CD14-positive monocyte (primary cell): ENCODE results near the gene FAM180B. TPM values are rescaled to one million over a fixed set of nuclear protein-coding genes. Genes with fewer than 3 reads are reported as not detected.
A peak's percentile ranks its signal among the peaks of the same experiment; 100 is the strongest.

Experiments used
- DNase-seq, 3 donors: peaks; one replicate each; pipeline ENCODE4 v3.0.0-alpha.2; 2011 to 2022
- H2AFZ ChIP-seq: 2 replicates; pipeline ENCODE4 v1.6.0; 2012; ENCODE audit warnings: mild to moderate bottlenecking, low read depth, low read length, inconsistent platforms; ENCODE audit not compliant: insufficient read depth, poor library complexity, severe bottlenecking
- H3K27ac ChIP-seq, 2 donors: 1 replicate in 1 of 2; 2 replicates in 1 of 2; pipeline ENCODE4 v1.5.1; 2012 to 2013; ENCODE audit warnings: low read length in 2 of 2, control low read depth in 1 of 2, inconsistent platforms in 1 of 2, low read depth in 1 of 2, mild to moderate bottlenecking in 1 of 2
- H3K27me3 ChIP-seq, 2 donors: one replicate each; pipeline versions ENCODE4 v1.6.0 to v1.6.1; 2011 to 2013; ENCODE audit warnings: low read length in 2 of 2; ENCODE audit not compliant: control insufficient read depth in 2 of 2, insufficient read depth in 2 of 2
- H3K36me3 ChIP-seq, 2 donors: replicated peaks in 1 of 2; 1 replicate in 1 of 2; 2 replicates in 1 of 2; pipeline versions ENCODE4 v1.5.1 to v1.6.1; 2012 to 2013; ENCODE audit warnings: low read length in 2 of 2, control low read depth in 1 of 2, inconsistent platforms in 1 of 2, mild to moderate bottlenecking in 1 of 2; ENCODE audit not compliant: insufficient read depth in 2 of 2, control insufficient read depth in 1 of 2
- H3K4me1 ChIP-seq, 2 donors: 1 replicate in 1 of 2; 2 replicates in 1 of 2; pipeline versions ENCODE4 v1.5.1 to v1.6.1; 2012 to 2013; ENCODE audit warnings: low read length in 2 of 2, control low read depth in 1 of 2, inconsistent platforms in 1 of 2, mild to moderate bottlenecking in 1 of 2, moderate library complexity in 1 of 2; ENCODE audit not compliant: insufficient read depth in 2 of 2, control insufficient read depth in 1 of 2
- H3K4me2 ChIP-seq: replicated peaks from 2 replicates; pipeline ENCODE3; 2012; ENCODE audit warnings: low read length, moderate library complexity, mild to moderate bottlenecking; ENCODE audit not compliant: poor library complexity, severe bottlenecking; ENCODE audit errors: extremely low read depth
- H3K4me3 ChIP-seq, 3 experiments: fragments of 200-600 bp in 1 of 3; sonication (generic) in 1 of 3; replicated peaks in 1 of 3; 1 replicate in 2 of 3; 2 replicates in 1 of 3; pipeline ENCODE4 v1.5.1; 2011 to 2013; ENCODE audit warnings: low read length in 3 of 3, mild to moderate bottlenecking in 3 of 3, control low read depth in 2 of 3, low read depth in 2 of 3, inconsistent platforms in 1 of 3, moderate library complexity in 1 of 3
- H3K79me2 ChIP-seq: 2 replicates; pipeline ENCODE4 v1.6.0; 2012; ENCODE audit warnings: mild to moderate bottlenecking, control low read depth, inconsistent platforms, low read length, moderate library complexity; ENCODE audit not compliant: insufficient read depth
- H3K9ac ChIP-seq: 2 replicates; pipeline ENCODE4 v1.6.0; 2017; ENCODE audit warnings: low read length, mild to moderate bottlenecking; ENCODE audit not compliant: insufficient read depth, poor library complexity, severe bottlenecking
- H3K9me3 ChIP-seq, 2 donors: replicated peaks in 1 of 2; 1 replicate in 1 of 2; 2 replicates in 1 of 2; pipeline versions ENCODE4 v1.5.1 to v1.6.1; 2012 to 2013; ENCODE audit warnings: low read length in 2 of 2, control low read depth in 1 of 2; ENCODE audit not compliant: control insufficient read depth in 1 of 2, insufficient read depth in 1 of 2
- H4K20me1 ChIP-seq: 2 replicates; pipeline ENCODE4 v1.6.0; 2012; ENCODE audit warnings: mild to moderate bottlenecking, low read length, control low read depth, moderate library complexity; ENCODE audit not compliant: insufficient read depth
- H3K27ac Mint-ChIP-seq, 7 donors: one replicate each; pipeline ENCODE4 v1.8.0; 2020; ENCODE audit warnings: mild to moderate bottlenecking in 7 of 7, mixed read lengths in 7 of 7, moderate library complexity in 6 of 7, inconsistent platforms in 2 of 7
- H3K27me3 Mint-ChIP-seq, 3 donors: one replicate each; pipeline ENCODE4 v1.8.0; 2021 to 2022; ENCODE audit warnings: low read depth in 3 of 3, mild to moderate bottlenecking in 3 of 3, mixed read lengths in 3 of 3, moderate library complexity in 3 of 3, inconsistent platforms in 1 of 3
- H3K36me3 Mint-ChIP-seq, 2 donors: one replicate each; pipeline ENCODE4 v1.8.0; 2020; ENCODE audit warnings: mixed read lengths in 2 of 2, inconsistent platforms in 1 of 2, mild to moderate bottlenecking in 1 of 2
- H3K4me1 Mint-ChIP-seq: one replicate; pipeline ENCODE4 v1.8.0; 2020; ENCODE audit warnings: mild to moderate bottlenecking, mixed read lengths
- H3K4me3 Mint-ChIP-seq, 2 donors: one replicate each; pipeline ENCODE4 v1.8.0; 2020; ENCODE audit warnings: mild to moderate bottlenecking in 2 of 2, mixed read lengths in 2 of 2, moderate library complexity in 1 of 2
- H3K9me3 Mint-ChIP-seq, 7 donors: one replicate each; pipeline ENCODE4 v1.8.0; 2020 to 2022; ENCODE audit warnings: mixed read lengths in 7 of 7, mild to moderate bottlenecking in 6 of 7, moderate library complexity in 6 of 7, inconsistent platforms in 2 of 7
- WGBS: methylation state at CpG from one replicate; pipeline ENCODE4 v1.1.5; 2013; ENCODE audit warnings: missing lambda C conversion rate; ENCODE audit not compliant: insufficient coverage; 5-methylcytosine and 5-hydroxymethylcytosine counted together
- intact Hi-C, 2 donors: fragments of 100-400 bp; cut with micrococcal nuclease; formaldehyde crosslinking; loops; one replicate each; pipeline versions ENCODE4 v1.15.0 to v1.15.1; 2023
- polyA plus RNA-seq, 3 donors: library from polyadenylated mRNA; depleted of rRNA in 1 of 3; unstranded in 2 of 3; stranded (reverse) in 1 of 3; fragments of 300-500 nt in 2 of 3; fragments of >200 nt in 1 of 3; fragmentation: Illumina TruSeq in 2 of 3; gene quantifications; 1 replicate in 2 of 3; 2 replicates in 1 of 3; pipeline ENCODE4 v1.2.3, GENCODE V29; 2012 to 2021
- TF ChIP-seq, protein P1 (sequence below): fragments of 200-600 bp; IDR thresholded peaks from one replicate; pipeline ENCODE4 v1.8.0; 2022; ENCODE audit warnings: antibody characterized with exemption, mild to moderate bottlenecking

Gene FAM180B
- polyA plus RNA-seq, 3 donors: 0.13 TPM; not detected in 2

DNA sequence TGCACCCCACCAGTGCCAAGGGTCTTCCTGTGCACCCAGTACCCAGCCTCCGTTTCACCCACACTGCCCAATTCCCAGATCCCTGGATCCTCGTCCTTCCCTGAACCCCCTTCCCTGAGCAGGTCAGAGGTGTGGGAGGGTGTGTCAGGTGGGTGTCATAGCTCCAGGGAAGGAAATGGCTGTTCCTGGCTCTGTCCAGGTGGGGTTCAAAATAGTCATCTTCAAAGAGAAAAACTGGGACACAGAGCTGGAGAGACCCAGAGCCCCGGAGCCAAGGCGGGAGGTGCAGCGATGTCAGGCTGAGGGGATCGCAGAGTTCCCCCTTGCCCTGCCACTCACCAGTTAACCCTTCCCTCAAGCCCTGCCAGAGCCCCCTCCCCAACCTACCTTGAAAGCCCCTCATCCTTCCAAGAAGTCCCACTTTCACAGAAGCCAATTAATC, 7.0 kb downstream of the FAM180B start:
- Histone ChIP-seq H3K27me3 (peaks cover 16 to 29% of the 10 kb centered on the region in 2 donors), H3K9ac (peak overlapping the region; percentile 21), H3K4me1 (peaks cover 18 to 32% of the 10 kb centered on the region in 2 donors), H3K79me2 (peaks cover 10% of the 10 kb centered on the region), H2AFZ (peak overlapping the region; percentile 21), H3K36me3 (no peaks in the 10 kb centered on the region), H4K20me1 (no peaks in the 10 kb centered on the region), H3K4me2 (peak overlapping the region; percentile 52), H3K9me3 (peaks cover 0 to 6% of the 10 kb centered on the region in 2 donors), H3K27ac (no peak overlapping the region), H3K4me3 (peak overlapping the region in 1 of 3 experiments; percentile 48)
- H3K27ac Mint-ChIP-seq: no peak overlapping the region
- H3K36me3 Mint-ChIP-seq: peaks cover 0 to 9% of the 10 kb centered on the region in 2 donors
- no peak for DNase-seq
- peak overlapping the region; percentile 34 to 82 for H3K4me3 Mint-ChIP-seq
- intact Hi-C loops: no loop called here
- H3K9me3 Mint-ChIP-seq: peaks cover 0 to 12% (median 2%) of the 10 kb centered on the region in 7 donors
- 0% methylated on average over 4 of the region's 6 CpGs for WGBS
- peaks cover 33% of the 10 kb centered on the region for H3K4me1 Mint-ChIP-seq
- H3K27me3 Mint-ChIP-seq: peaks cover 29 to 37% (median 31%) of the 10 kb centered on the region in 3 donors
- TF ChIP-seq, protein P1, sequence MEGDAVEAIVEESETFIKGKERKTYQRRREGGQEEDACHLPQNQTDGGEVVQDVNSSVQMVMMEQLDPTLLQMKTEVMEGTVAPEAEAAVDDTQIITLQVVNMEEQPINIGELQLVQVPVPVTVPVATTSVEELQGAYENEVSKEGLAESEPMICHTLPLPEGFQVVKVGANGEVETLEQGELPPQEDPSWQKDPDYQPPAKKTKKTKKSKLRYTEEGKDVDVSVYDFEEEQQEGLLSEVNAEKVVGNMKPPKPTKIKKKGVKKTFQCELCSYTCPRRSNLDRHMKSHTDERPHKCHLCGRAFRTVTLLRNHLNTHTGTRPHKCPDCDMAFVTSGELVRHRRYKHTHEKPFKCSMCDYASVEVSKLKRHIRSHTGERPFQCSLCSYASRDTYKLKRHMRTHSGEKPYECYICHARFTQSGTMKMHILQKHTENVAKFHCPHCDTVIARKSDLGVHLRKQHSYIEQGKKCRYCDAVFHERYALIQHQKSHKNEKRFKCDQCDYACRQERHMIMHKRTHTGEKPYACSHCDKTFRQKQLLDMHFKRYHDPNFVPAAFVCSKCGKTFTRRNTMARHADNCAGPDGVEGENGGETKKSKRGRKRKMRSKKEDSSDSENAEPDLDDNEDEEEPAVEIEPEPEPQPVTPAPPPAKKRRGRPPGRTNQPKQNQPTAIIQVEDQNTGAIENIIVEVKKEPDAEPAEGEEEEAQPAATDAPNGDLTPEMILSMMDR: no peak

DNA sequence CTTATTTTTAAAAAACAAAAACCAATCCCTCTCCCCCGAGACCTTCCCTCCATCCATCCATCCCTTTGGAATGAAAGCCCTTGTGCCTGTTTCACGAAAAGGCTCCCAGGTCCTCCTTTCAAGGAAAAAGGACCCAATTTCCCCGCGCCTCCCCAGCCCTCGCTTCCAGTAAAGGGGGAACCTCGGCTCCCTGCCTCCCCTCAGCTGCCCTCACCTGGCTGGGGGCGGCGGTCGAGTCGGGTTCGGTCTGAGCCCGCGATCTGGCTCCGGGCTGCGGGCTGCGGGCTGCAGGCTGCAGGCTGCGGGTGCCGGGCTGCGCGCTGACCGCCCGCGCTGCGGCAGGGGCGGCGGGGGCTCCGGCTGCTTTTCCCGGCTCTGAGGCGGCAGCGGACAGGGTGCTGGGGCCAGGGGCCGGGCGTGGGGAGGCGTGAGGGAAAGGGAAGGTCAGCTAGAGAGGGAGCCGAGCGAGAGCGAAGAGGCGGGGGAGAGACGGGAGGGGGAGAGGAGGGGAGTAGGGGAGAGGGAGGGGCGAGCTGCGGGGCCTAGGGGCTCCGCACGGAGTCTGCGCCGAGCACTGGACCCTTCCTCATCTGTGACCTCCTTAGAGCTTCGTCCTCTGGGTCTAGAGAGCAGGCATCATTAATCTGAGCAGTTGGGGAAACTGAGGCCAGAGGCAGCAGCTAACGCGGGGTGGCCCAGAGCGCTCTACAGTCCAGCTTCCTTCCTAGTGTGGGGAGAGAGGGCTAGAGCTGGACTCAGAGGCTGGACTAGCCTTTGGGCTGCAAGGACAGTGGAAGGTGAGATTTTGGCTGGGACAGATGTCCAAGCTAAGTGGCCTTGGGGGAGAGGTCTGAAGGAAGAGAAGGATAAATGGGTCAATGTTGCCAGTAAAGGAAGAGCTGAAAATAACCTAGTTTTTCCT, 7.7 kb downstream of the FAM180B start, which contains the start of gene C1QTNF4:
C1QTNF4 (minus strand) TSS at position 478 of the 922 bp plus-strand sequence. CDS start 3,601 bp downstream, outside the sequence.
- 2% methylated on average over 47 of the region's 48 CpGs for WGBS
- Histone ChIP-seq H3K79me2 (peaks cover 4% of the 10 kb centered on the region), H3K27ac (no peak within 1 kb of the TSS), H4K20me1 (no peaks in the 10 kb centered on the region), H3K27me3 (peaks cover 16 to 29% of the 10 kb centered on the region in 2 donors), H3K4me3 (peak within 1 kb of the TSS in 1 of 3 experiments; percentile 48), H3K36me3 (no peaks in the 10 kb centered on the region), H3K4me2 (peak within 1 kb of the TSS; percentile 52), H3K9me3 (peaks cover 0 to 6% of the 10 kb centered on the region in 2 donors), H3K4me1 (peaks cover 15 to 27% of the 10 kb centered on the region in 2 donors), H3K9ac (peak within 1 kb of the TSS; percentile 21), H2AFZ (peak within 1 kb of the TSS; percentile 21)
- Mint-ChIP-seq H3K27me3 (peaks cover 29 to 37% (median 30%) of the 10 kb centered on the region in 3 donors), H3K9me3 (peaks cover 0 to 12% (median 3%) of the 10 kb centered on the region in 7 donors), H3K36me3 (peaks cover 0 to 9% of the 10 kb centered on the region in 2 donors), H3K4me3 (peak within 1 kb of the TSS; percentile 34 to 82), H3K4me1 (peaks cover 29% of the 10 kb centered on the region), H3K27ac (peak within 1 kb of the TSS in 3 of 7 donors; percentile 6 to 42 (median 41))
- no peak for DNase-seq
- intact Hi-C loops: no loop called here
- TF ChIP-seq, protein P1: no peak
